Colonic mucosa (tissue), 4 donors: ENCODE results near the gene DLGAP1. TPM values are rescaled to one million over a fixed set of nuclear protein-coding genes. Genes with fewer than 3 reads are reported as not detected.

Experiments used
- DNase-seq: peaks from one replicate; pipeline ENCODE4 v3.0.0-alpha.2; 2020
- H3K27ac ChIP-seq: fragments of 200-600 bp; one replicate; pipeline ENCODE4 v1.8.0; 2021
- H3K27me3 ChIP-seq: fragments of 200-600 bp; one replicate; pipeline ENCODE4 v1.8.0; 2021
- H3K36me3 ChIP-seq: fragments of 200-600 bp; one replicate; pipeline ENCODE4 v1.8.0; 2021
- H3K4me1 ChIP-seq: fragments of 200-600 bp; one replicate; pipeline ENCODE4 v1.8.0; 2021; ENCODE audit warnings: mild to moderate bottlenecking
- H3K4me3 ChIP-seq: fragments of 200-600 bp; one replicate; pipeline ENCODE4 v1.8.0; 2021
- H3K9ac ChIP-seq, 2 donors: one replicate each; pipeline ENCODE4 v1.7.0; 2013; ENCODE audit warnings: control low read depth in 2 of 2, low read depth in 2 of 2, low read length in 2 of 2
- H3K9me3 ChIP-seq: fragments of 200-600 bp; one replicate; pipeline ENCODE4 v1.8.0; 2021
- CTCF ChIP-seq: fragments of 200-600 bp; IDR thresholded peaks from one replicate; pipeline ENCODE4 v1.8.0; 2022; ENCODE audit warnings: antibody characterized with exemption, mild to moderate bottlenecking
- intact Hi-C: fragments of 100-400 bp; cut with DNase I; formaldehyde crosslinking; loops from one replicate; pipeline ENCODE4 v1.14.1; 2022
- total RNA-seq, 2 donors: library from RNA; stranded (reverse); fragmentation: NEBNext Ultra II Directional in 1 of 2; extraction: Animal tissue kit (Norgen Biotek cat#: 25700) in 1 of 2; gene quantifications; one replicate each; pipeline ENCODE4 v1.2.1, GENCODE V29; 2021
- donor health status: healthy.
- donor health status: DM: no; HTN: no; CAD: no.
- donor health status: DM: no; HTN: no; CAD: no.

DLGAP1 gene
- total RNA-seq, 2 donors from 2014 or later: 0.25 to 0.50 TPM

DNA sequence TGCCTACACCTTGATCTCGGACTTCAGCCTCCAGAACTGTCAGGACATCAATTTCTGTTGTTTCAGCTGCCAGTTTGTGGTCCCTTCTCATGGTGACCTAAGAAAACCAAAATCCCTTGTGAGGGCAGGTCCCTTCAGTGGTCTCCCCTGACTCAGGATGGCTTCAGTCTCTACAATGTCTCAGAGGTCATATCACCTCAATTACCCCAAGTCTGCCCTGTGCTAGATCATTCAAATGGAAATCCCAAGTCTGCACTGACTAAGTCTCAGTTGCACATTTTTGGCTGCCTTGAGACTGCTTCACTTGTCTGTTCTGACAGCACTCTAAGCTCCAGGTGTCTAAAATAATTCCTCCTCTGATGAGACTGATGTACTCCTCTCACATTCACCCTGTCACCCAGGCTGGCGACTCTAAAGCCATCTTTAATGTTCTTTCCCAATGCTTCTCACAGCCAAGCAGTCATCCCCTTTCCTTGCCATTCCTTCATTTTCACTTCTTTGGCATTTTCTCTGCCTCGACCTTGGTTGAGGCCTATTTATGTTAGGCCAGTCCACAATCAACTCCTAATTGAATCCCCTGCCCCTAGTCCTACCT is 470.8 kb downstream of the DLGAP1 start:
- TF ChIP-seq CTCF: no peak
- no peaks in the 10 kb centered on the region for H3K27me3 ChIP-seq
- no peak overlapping the region for H3K27ac ChIP-seq
- no peak overlapping the region for H3K9ac ChIP-seq
- intact Hi-C loops: no loop called here
- no peaks in the 10 kb centered on the region for H3K36me3 ChIP-seq
- no peak overlapping the region for H3K4me3 ChIP-seq
- DNase-seq: no peak
- H3K4me1 ChIP-seq: no peaks in the 10 kb centered on the region
- H3K9me3 ChIP-seq: no peaks in the 10 kb centered on the region

GRCh38 chr18:3983351-3983969 is 471.6 kb downstream of the DLGAP1 start:
- Histone ChIP-seq H3K9ac (no peak overlapping the region), H3K4me3 (no peak overlapping the region), H3K27me3 (no peaks in the 10 kb centered on the region), H3K9me3 (no peaks in the 10 kb centered on the region), H3K27ac (no peak overlapping the region), H3K4me1 (no peaks in the 10 kb centered on the region), H3K36me3 (no peaks in the 10 kb centered on the region)
- no peak for TF ChIP-seq CTCF
- DNase-seq: no peak
- intact Hi-C loops: no loop called here

GRCh38 chr18:3982541-3982940 is 472.6 kb downstream of the DLGAP1 start:
- intact Hi-C loops: no loop called here
- Histone ChIP-seq H3K4me1 (no peaks in the 10 kb centered on the region), H3K4me3 (no peak overlapping the region), H3K9me3 (no peaks in the 10 kb centered on the region), H3K27me3 (no peaks in the 10 kb centered on the region), H3K27ac (no peak overlapping the region), H3K36me3 (no peaks in the 10 kb centered on the region), H3K9ac (no peak overlapping the region)
- DNase-seq: no peak
- TF ChIP-seq CTCF: no peak

DNA sequence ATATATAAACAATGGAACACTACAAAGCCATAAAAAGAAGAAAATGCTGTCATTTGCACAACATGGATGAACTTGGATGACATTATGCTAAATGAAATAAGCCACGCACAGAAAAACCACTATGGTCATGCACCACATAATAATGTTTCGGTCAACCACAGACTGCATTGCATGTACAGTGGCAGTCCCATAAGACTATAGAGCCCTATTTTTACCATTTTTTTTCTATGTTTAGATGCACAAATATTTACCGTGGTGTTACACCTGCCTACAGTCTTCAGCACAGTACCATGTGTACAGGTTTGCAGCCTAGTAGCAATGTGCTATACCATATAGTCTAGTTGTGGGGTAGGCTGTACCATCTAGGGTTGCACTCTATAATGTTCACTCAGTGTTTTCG is 476.1 kb downstream of the DLGAP1 start:
- H3K9me3 ChIP-seq: no peaks in the 10 kb centered on the region
- H3K4me3 ChIP-seq: no peak overlapping the region
- no peak overlapping the region for H3K27ac ChIP-seq
- no peak overlapping the region for H3K9ac ChIP-seq
- no peaks in the 10 kb centered on the region for H3K4me1 ChIP-seq
- H3K27me3 ChIP-seq: no peaks in the 10 kb centered on the region
- no peaks in the 10 kb centered on the region for H3K36me3 ChIP-seq
- intact Hi-C loops: no loop called here
- no peak for DNase-seq
- no peak for TF ChIP-seq CTCF

DNA sequence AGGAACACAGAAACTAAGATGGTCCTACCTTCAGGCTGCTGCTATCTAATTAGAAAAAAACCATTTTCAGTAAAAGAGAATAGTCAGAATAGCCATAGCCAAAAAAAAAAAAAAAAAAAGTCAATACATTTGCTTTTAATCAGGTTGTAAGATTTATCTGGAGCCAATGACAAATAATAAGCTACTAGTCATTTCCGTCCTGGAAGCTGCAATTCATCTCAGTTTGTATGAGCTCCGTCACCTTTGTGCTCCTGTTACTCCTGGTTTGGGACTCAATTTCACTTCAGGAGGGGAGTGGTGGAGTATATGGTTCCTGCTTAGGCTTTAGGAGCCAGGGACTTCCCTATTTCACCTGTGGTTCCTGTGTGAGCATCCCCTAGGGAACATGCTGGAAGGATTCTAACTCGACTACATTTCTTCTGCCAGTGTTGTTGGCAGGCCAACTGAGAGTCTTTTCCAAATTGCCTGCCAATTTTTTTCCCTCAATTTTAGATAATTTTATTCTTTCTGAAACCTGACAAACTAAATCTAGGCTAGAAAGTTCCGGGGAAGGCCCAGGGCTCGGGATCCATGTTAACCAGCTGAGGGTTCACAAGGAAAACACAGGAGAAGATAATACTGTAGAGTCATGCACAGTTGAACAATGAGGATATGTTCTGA is 481.8 kb downstream of the DLGAP1 start:
- Histone ChIP-seq H3K9ac (no peak overlapping the region), H3K4me3 (no peak overlapping the region), H3K27ac (no peak overlapping the region), H3K27me3 (no peaks in the 10 kb centered on the region), H3K9me3 (no peaks in the 10 kb centered on the region), H3K36me3 (no peaks in the 10 kb centered on the region), H3K4me1 (no peaks in the 10 kb centered on the region)
- no peak for TF ChIP-seq CTCF
- intact Hi-C loops: no loop called here
- no peak for DNase-seq
